A549 (cell line): ENCODE results near the gene TFG. TPM values are rescaled to one million over a fixed set of nuclear protein-coding genes. Genes with fewer than 3 reads are reported as not detected.

ENCODE experiments used
- ATAC-seq, 2 experiments: fragments of 200-7000 bp in 1 of 2; fragments of >200 bp in 1 of 2; cut with Nextera tagmentation in 1 of 2; cut with Tn5 transposase in 1 of 2; 3 replicates each; pipeline versions ENCODE4 v1.8.0 to v1.9.1; 2018 to 2020; ENCODE audit warnings: mild to moderate bottlenecking in 1 of 2, moderate library complexity in 1 of 2
- CTCF ChIA-PET: fragments of 300-600 bp; sonication (Branson Sonifier 250); formaldehyde crosslinking; extraction: SDS; loops from one replicate; lab custom pipeline; 2021; ENCODE audit warnings: antibody characterized with exemption, inconsistent platforms; lab: Yijun Ruan, JAX
- POLR2A ChIA-PET: fragments of 350-600 bp; formaldehyde crosslinking; extraction: SDS; loops from one replicate; lab custom pipeline; 2021; ENCODE audit warnings: antibody characterized with exemption, inconsistent platforms; lab: Yijun Ruan, JAX
- DNase-seq, 2 experiments: peaks; one replicate each; pipeline versions ENCODE4 v3.0.0 to v3.0.0-alpha.2; 2011 to 2016; ENCODE audit warnings: low read depth in 1 of 2, low spot score in 1 of 2
- FAIRE-seq: peaks from 2 replicates; lab custom pipeline; 2011; peaks lifted over from hg19 to GRCh38; lab: Jason Lieb, UNC
- H3K27ac ChIP-seq, 2 experiments: fragments of >200 bp; sonication (Bioruptor Twin); formaldehyde crosslinking; 3 replicates each; pipeline ENCODE4 v1.5.1; 2016 to 2017
- H3K4me1 ChIP-seq: fragments of >200 bp; sonication (Bioruptor Twin); formaldehyde crosslinking; 3 replicates; pipeline ENCODE4 v1.6.1; 2016
- H3K4me2 ChIP-seq: fragments of >200 bp; sonication (Bioruptor Twin); formaldehyde crosslinking; 3 replicates; pipeline ENCODE4 v1.6.1; 2016
- H3K4me3 ChIP-seq: fragments of >200 bp; sonication (Bioruptor Twin); formaldehyde crosslinking; 3 replicates; pipeline ENCODE4 v1.5.1; 2016
- H3K9me3 ChIP-seq: fragments of >200 bp; sonication (Bioruptor Twin); formaldehyde crosslinking; 3 replicates; pipeline ENCODE4 v1.6.1; 2016
- BHLHE40 ChIP-seq: IDR thresholded peaks from 2 replicates; pipeline ENCODE4 v1.6.1; 2012; ENCODE audit warnings: low read depth, low read length, inconsistent platforms
- CBX2 ChIP-seq: fragments of 200-600 bp; sonication (generic); IDR thresholded peaks from 2 replicates; pipeline ENCODE4 v1.6.1; 2016; ENCODE audit warnings: low read depth, mild to moderate bottlenecking, borderline replicate concordance
- CBX8 ChIP-seq: fragments of 200-600 bp; sonication (generic); IDR thresholded peaks from 2 replicates; pipeline ENCODE4 v1.6.1; 2016
- CEBPB ChIP-seq, 2 experiments: fragments of >200 bp in 1 of 2; sonication (Bioruptor Twin) in 1 of 2; formaldehyde crosslinking in 1 of 2; IDR thresholded peaks; 2 replicates each; pipeline ENCODE4 v1.6.1; 2012 to 2016
- EHMT2 ChIP-seq: fragments of 200-600 bp; sonication (generic); IDR thresholded peaks from 2 replicates; pipeline ENCODE4 v1.6.1; 2016; ENCODE audit warnings: antibody characterized with exemption, low read depth, mild to moderate bottlenecking, moderate library complexity
- FOSB ChIP-seq: fragments of 250-450 bp; sonication (Bioruptor Pico); IDR thresholded peaks from 2 replicates; pipeline ENCODE4 v1.5.0; 2020; ENCODE audit warnings: mild to moderate bottlenecking, moderate library complexity
- HOXA7 ChIP-seq: fragments of 250-450 bp; sonication (Bioruptor Pico); IDR thresholded peaks from 2 replicates; pipeline ENCODE4 v1.5.0; 2020; ENCODE audit warnings: mild to moderate bottlenecking, moderate library complexity
- HOXB5 ChIP-seq: fragments of 250-450 bp; sonication (Bioruptor Pico); IDR thresholded peaks from 2 replicates; pipeline ENCODE4 v1.5.0; 2020; ENCODE audit warnings: mild to moderate bottlenecking, moderate library complexity
- JUNB ChIP-seq: fragments of >200 bp; sonication (Bioruptor Twin); formaldehyde crosslinking; IDR thresholded peaks from 2 replicates; pipeline ENCODE4 v1.6.1; 2016
- MAZ ChIP-seq: fragments of 150-350 bp; IDR thresholded peaks from 2 replicates; pipeline ENCODE4 v1.6.1; 2014; ENCODE audit warnings: antibody characterized with exemption, low read depth, low read length, borderline replicate concordance
- MYC ChIP-seq: IDR thresholded peaks from 2 replicates; pipeline ENCODE4 v1.6.1; 2012; ENCODE audit warnings: mild to moderate bottlenecking, inconsistent platforms, low read length, improper control_type of control experiment, borderline replicate concordance
- NFE2L2 ChIP-seq: fragments of 150-350 bp; conservative IDR thresholded peaks from 2 replicates; pipeline ENCODE4 v1.6.1; 2014; ENCODE audit warnings: low read length
- PHF8 ChIP-seq: fragments of 200-600 bp; sonication (generic); IDR thresholded peaks from 2 replicates; pipeline ENCODE4 v1.6.1; 2016; ENCODE audit warnings: low read depth, mild to moderate bottlenecking, antibody characterized with exemption, moderate library complexity, borderline replicate concordance
- POLR2AphosphoS2 ChIP-seq: conservative IDR thresholded peaks from 2 replicates; pipeline ENCODE4 v1.6.1; 2012; ENCODE audit warnings: low read length, improper control_type of control experiment, inconsistent platforms
- RNF2 ChIP-seq: fragments of 200-600 bp; sonication (generic); IDR thresholded peaks from 2 replicates; pipeline ENCODE4 v1.6.1; 2016; ENCODE audit warnings: low read depth, mild to moderate bottlenecking, antibody characterized with exemption, moderate library complexity, borderline replicate concordance
- SMC3 ChIP-seq: fragments of >200 bp; sonication (Bioruptor Twin); formaldehyde crosslinking; IDR thresholded peaks from 3 replicates; pipeline ENCODE4 v1.6.1; 2018; ENCODE audit warnings: inconsistent platforms
- TFCP2L1 ChIP-seq: fragments of 250-450 bp; sonication (Bioruptor Pico); IDR thresholded peaks from 2 replicates; pipeline ENCODE4 v1.5.0; 2021; ENCODE audit warnings: mild to moderate bottlenecking
- TP53 ChIP-seq: fragments of 250-450 bp; sonication (Bioruptor Pico); IDR thresholded peaks from 2 replicates; pipeline ENCODE4 v1.5.0; 2021; ENCODE audit warnings: mild to moderate bottlenecking, moderate library complexity
- ZNF302 ChIP-seq: fragments of 250-450 bp; sonication (Bioruptor Pico); IDR thresholded peaks from 2 replicates; pipeline ENCODE4 v1.9.0; 2021; ENCODE audit warnings: inconsistent platforms, mild to moderate bottlenecking, moderate library complexity
- WGBS: methylation state at CpG from one replicate; pipeline ENCODE4 v1.1.6; 2017; ENCODE audit errors: missing lambda C conversion rate; 5-methylcytosine and 5-hydroxymethylcytosine counted together
- polyA plus RNA-seq, 4 experiments: library from polyadenylated mRNA; depleted of rRNA in 3 of 4; stranded (reverse); fragments of >200 nt; fragmentation: RNase III in 1 of 4; extraction: RNeasy Plus Mini Kit Qiagen cat#74134 plus additional on column Dnase treatment in 1 of 4; gene quantifications; 2 replicates in 3 of 4; 3 replicates in 1 of 4; pipeline ENCODE4 v1.2.3, GENCODE V29; 2011 to 2017
- TF ChIP-seq, protein P1 (sequence below): IDR thresholded peaks from 2 replicates; pipeline ENCODE4 v1.6.1; 2012
- TF ChIP-seq, protein P2 (sequence below): fragments of 250-450 bp; sonication (Bioruptor Pico); IDR thresholded peaks from 2 replicates; pipeline ENCODE4 v1.5.0; 2020; ENCODE audit warnings: low read depth, mild to moderate bottlenecking, moderate library complexity
- TF ChIP-seq, protein P3 (sequence below): IDR thresholded peaks from 2 replicates; pipeline ENCODE4 v1.6.1; 2012; ENCODE audit warnings: low read depth, borderline replicate concordance
- TF ChIP-seq, protein P4 (sequence below): fragments of 450-650 bp; IDR thresholded peaks from 2 replicates; pipeline ENCODE4 v1.6.1; 2014; ENCODE audit warnings: antibody characterized with exemption
- TF ChIP-seq, protein P5 (sequence below): fragments of 200-600 bp; sonication (generic); IDR thresholded peaks from 2 replicates; pipeline ENCODE4 v1.6.1; 2016; ENCODE audit warnings: antibody characterized with exemption, mild to moderate bottlenecking, moderate library complexity
- TF ChIP-seq, protein P6 (sequence below): fragments of 150-350 bp; IDR thresholded peaks from 2 replicates; pipeline ENCODE4 v1.6.1; 2014; ENCODE audit warnings: low read depth, mild to moderate bottlenecking, low read length

Gene TFG
- polyA plus RNA-seq, 2 of the 4 experiments (the other 2 are of a cell fraction) = 135 to 153 TPM

DNA sequence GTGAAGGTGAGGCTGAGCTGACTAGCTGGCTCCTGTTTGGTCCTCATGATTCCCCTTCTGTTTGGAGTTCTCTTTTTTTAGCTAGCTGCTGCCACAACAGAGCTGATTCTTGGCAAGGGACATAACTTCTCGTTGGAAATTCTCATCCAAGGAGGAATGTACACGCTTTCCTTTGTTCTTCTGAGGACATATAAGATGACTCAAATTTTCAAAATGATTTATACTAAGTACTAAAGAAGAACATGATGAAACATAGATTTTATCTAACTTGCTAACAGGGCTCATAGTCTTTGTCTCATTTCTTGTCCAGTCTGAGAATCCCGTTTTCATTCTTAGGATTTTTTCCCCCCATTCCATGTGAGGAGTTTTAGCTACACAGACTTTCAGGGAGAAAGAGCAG is 2.9 kb upstream of the TFG start:
- ChIA-PET CTCF (interaction anchor here (0.6 to 1.3 kb wide), 3 partner anchors 9 to 244 kb away, joined by 3 read pairs; no protein-coding TSS in a partner anchor), POLR2A (no interaction called here)
- FAIRE-seq (no peak), ATAC-seq (no peak), DNase-seq (no peak)
- Histone ChIP-seq H3K4me1 (peaks cover 6% of the 10 kb centered on the region), H3K4me3 (no peak overlapping the region), H3K4me2 (no peak overlapping the region), H3K9me3 (no peaks in the 10 kb centered on the region), H3K27ac (no peak overlapping the region)
- WGBS = 19% methylated on average over 3 of the region's 3 CpGs
- no peak for TF ChIP-seq HOXB5
- TF ChIP-seq MAZ = no peak
- TF ChIP-seq, protein P1, sequence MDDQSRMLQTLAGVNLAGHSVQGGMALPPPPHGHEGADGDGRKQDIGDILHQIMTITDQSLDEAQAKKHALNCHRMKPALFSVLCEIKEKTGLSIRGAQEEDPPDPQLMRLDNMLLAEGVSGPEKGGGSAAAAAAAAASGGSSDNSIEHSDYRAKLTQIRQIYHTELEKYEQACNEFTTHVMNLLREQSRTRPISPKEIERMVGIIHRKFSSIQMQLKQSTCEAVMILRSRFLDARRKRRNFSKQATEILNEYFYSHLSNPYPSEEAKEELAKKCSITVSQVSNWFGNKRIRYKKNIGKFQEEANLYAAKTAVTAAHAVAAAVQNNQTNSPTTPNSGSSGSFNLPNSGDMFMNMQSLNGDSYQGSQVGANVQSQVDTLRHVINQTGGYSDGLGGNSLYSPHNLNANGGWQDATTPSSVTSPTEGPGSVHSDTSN = no peak
- TF ChIP-seq, protein P2, sequence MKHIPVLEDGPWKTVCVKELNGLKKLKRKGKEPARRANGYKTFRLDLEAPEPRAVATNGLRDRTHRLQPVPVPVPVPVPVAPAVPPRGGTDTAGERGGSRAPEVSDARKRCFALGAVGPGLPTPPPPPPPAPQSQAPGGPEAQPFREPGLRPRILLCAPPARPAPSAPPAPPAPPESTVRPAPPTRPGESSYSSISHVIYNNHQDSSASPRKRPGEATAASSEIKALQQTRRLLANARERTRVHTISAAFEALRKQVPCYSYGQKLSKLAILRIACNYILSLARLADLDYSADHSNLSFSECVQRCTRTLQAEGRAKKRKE (CRISPR knock-in tag) = no peak
- TF ChIP-seq ZNF302 (CRISPR knock-in tag) = no peak
- no peak for TF ChIP-seq CEBPB (IDR thresholded peaks at IDR 0.05)
- no peak for TF ChIP-seq TFCP2L1
- no peak for TF ChIP-seq EHMT2
- no peak for TF ChIP-seq CBX8
- no peak for TF ChIP-seq BHLHE40
- TF ChIP-seq CBX2 = no peak
- TF ChIP-seq HOXA7 (CRISPR knock-in tag) = no peak

DNA sequence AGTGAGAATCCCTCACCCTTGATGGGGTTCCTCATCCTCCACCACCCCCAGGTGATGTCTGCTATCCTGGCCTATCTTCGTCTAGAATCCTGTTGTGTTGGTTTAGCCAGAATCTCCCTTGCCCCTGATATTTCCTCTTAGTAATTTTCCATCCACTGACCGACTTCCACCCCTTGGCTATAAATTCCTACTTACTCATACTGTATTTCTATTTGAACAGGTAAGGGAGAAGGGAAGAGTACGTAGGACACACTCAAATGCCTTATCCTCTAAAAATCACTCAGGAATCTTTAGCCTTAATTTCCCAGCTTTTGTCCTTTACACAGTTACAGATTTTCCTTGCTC is 678 bp upstream of the TFG start:
- H3K4me1 ChIP-seq = peaks cover 21% of the 10 kb centered on the region
- ChIA-PET POLR2A (interaction anchor here (0.6 to 1.3 kb wide), 5 partner anchors 10 to 106 kb away, joined by 3 read pairs; no protein-coding TSS in a partner anchor), CTCF (interaction anchor here (0.8 kb wide), 1 partner anchor 449 kb away, joined by 3 read pairs; no protein-coding TSS in a partner anchor)
- FAIRE-seq (no peak), DNase-seq (peak in 1 of 2 experiments; percentile 18), ATAC-seq (no peak)
- H3K9me3 ChIP-seq = no peaks in the 10 kb centered on the region
- WGBS = 56% methylated on average over 3 of the region's 3 CpGs
- H3K27ac ChIP-seq = peak overlapping the region; percentile 71 to 96
- TF ChIP-seq EHMT2 (no peak), HOXA7 (CRISPR knock-in tag) (no peak), POLR2AphosphoS2 (no peak), RNF2 (no peak), TFCP2L1 (no peak), CEBPB (IDR thresholded peaks at IDR 0.05) (no peak), FOSB (CRISPR knock-in tag) (no peak), SMC3 (no peak), MYC (no peak), NFE2L2 (no peak), PHF8 (no peak), JUNB (no peak), TP53 (CRISPR knock-in tag) (no peak)
- TF ChIP-seq, protein P3, sequence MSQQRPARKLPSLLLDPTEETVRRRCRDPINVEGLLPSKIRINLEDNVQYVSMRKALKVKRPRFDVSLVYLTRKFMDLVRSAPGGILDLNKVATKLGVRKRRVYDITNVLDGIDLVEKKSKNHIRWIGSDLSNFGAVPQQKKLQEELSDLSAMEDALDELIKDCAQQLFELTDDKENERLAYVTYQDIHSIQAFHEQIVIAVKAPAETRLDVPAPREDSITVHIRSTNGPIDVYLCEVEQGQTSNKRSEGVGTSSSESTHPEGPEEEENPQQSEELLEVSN = no peak
- TF ChIP-seq, protein P4, sequence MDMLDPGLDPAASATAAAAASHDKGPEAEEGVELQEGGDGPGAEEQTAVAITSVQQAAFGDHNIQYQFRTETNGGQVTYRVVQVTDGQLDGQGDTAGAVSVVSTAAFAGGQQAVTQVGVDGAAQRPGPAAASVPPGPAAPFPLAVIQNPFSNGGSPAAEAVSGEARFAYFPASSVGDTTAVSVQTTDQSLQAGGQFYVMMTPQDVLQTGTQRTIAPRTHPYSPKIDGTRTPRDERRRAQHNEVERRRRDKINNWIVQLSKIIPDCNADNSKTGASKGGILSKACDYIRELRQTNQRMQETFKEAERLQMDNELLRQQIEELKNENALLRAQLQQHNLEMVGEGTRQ = no peak
- TF ChIP-seq, protein P2 (CRISPR knock-in tag) = no peak
- TF ChIP-seq, protein P5, sequence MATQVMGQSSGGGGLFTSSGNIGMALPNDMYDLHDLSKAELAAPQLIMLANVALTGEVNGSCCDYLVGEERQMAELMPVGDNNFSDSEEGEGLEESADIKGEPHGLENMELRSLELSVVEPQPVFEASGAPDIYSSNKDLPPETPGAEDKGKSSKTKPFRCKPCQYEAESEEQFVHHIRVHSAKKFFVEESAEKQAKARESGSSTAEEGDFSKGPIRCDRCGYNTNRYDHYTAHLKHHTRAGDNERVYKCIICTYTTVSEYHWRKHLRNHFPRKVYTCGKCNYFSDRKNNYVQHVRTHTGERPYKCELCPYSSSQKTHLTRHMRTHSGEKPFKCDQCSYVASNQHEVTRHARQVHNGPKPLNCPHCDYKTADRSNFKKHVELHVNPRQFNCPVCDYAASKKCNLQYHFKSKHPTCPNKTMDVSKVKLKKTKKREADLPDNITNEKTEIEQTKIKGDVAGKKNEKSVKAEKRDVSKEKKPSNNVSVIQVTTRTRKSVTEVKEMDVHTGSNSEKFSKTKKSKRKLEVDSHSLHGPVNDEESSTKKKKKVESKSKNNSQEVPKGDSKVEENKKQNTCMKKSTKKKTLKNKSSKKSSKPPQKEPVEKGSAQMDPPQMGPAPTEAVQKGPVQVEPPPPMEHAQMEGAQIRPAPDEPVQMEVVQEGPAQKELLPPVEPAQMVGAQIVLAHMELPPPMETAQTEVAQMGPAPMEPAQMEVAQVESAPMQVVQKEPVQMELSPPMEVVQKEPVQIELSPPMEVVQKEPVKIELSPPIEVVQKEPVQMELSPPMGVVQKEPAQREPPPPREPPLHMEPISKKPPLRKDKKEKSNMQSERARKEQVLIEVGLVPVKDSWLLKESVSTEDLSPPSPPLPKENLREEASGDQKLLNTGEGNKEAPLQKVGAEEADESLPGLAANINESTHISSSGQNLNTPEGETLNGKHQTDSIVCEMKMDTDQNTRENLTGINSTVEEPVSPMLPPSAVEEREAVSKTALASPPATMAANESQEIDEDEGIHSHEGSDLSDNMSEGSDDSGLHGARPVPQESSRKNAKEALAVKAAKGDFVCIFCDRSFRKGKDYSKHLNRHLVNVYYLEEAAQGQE = no peak
- TF ChIP-seq, protein P6, sequence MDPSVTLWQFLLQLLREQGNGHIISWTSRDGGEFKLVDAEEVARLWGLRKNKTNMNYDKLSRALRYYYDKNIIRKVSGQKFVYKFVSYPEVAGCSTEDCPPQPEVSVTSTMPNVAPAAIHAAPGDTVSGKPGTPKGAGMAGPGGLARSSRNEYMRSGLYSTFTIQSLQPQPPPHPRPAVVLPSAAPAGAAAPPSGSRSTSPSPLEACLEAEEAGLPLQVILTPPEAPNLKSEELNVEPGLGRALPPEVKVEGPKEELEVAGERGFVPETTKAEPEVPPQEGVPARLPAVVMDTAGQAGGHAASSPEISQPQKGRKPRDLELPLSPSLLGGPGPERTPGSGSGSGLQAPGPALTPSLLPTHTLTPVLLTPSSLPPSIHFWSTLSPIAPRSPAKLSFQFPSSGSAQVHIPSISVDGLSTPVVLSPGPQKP = no peak
- peak overlapping the region; percentile 72 for H3K4me2 ChIP-seq
- H3K4me3 ChIP-seq = peak overlapping the region; percentile 86
